Measurements from ENCODE around the gene CSPG4. TPM values are rescaled to one million over a fixed set of nuclear protein-coding genes. Genes with fewer than 3 reads are reported as not detected.

CSPG4 gene
- total RNA-seq, 1 experiment from 2014 or later, result 2.4 TPM

DNA sequence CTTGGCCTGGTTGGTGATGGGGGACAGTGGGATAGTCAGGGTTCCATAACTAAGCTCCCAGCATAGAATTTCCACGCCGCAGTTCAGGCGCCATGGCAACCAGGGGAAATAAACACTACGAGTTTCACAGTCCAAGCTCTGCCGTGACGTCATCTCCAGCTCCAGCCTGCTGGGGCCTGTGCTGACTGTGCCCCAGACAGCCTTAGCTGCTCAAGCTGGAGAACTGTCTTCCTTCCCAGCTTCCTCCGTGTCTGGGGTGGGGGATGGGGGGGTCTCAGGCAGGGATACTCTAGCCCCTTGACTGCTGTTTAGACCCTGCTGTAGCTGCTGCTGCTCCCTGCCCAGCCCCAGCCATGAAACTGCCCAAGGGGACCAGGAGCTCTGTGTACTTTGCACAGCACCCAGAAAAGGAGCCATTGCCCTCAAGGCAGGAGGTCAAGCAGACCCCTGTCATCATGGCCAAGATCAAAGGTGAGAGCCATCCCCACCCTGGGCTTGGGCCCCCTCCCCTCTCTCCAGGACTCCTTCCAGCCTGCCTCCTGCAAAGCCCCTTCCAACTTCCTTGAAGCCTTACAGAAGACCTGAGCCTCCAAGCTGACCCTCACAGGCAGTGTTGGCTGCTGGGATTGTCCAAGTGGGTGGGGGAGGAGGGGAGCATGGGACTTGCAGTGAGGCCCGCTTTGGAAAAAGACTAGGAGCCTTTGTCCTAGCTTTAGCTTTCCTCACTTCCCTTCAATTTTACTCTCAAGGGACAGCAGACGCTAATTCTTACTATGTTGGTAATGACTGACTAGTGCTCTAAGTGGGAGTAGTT lies 11.4 kb upstream of the CSPG4 start:
- Histone ChIP-seq H3K9me3 (ENCODE audit: insufficient read depth, low read depth) (no peaks in the 10 kb centered on the region), H3K4me2 (no peak overlapping the region), H3K9me2 (ENCODE audit: insufficient read depth) (no peaks in the 10 kb centered on the region), H3K4me1 (replicated peaks; ENCODE audit: insufficient read depth) (peaks cover 18% of the 10 kb centered on the region), H3K79me2 (ENCODE audit: low read depth) (no peaks in the 10 kb centered on the region), H3K36me3 (ENCODE audit: low read depth) (no peaks in the 10 kb centered on the region), H2AFZ (no peak overlapping the region), H3K27me3 (ENCODE audit: insufficient read depth, low read depth) (no peaks in the 10 kb centered on the region), H3F3A (ENCODE audit: insufficient read depth, low read depth) (peaks cover 10% of the 10 kb centered on the region; the same call in 1 of the 2 replicates), H3K4me3 (no peak overlapping the region), H4K20me1 (ENCODE audit: insufficient read depth) (no peaks in the 10 kb centered on the region), H3K27ac (no peak overlapping the region)
- CTCF ChIA-PET, result interaction anchor here (0.6 to 0.9 kb wide), 5 partner anchors 14 to 356 kb away, joined by 3 to 7 read pairs (median 5); no protein-coding TSS in a partner anchor
- BruUV-seq (replicated peaks), result TSS peak; percentile 36
- peak in 1 of 2 experiments; percentile 76 for DNase-seq
- TF ChIP-seq EZH2 (IDR thresholded peaks at IDR 0.05; ENCODE audit: low read depth), result no peak
- TF ChIP-seq, protein P1, sequence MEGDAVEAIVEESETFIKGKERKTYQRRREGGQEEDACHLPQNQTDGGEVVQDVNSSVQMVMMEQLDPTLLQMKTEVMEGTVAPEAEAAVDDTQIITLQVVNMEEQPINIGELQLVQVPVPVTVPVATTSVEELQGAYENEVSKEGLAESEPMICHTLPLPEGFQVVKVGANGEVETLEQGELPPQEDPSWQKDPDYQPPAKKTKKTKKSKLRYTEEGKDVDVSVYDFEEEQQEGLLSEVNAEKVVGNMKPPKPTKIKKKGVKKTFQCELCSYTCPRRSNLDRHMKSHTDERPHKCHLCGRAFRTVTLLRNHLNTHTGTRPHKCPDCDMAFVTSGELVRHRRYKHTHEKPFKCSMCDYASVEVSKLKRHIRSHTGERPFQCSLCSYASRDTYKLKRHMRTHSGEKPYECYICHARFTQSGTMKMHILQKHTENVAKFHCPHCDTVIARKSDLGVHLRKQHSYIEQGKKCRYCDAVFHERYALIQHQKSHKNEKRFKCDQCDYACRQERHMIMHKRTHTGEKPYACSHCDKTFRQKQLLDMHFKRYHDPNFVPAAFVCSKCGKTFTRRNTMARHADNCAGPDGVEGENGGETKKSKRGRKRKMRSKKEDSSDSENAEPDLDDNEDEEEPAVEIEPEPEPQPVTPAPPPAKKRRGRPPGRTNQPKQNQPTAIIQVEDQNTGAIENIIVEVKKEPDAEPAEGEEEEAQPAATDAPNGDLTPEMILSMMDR (conservative IDR thresholded peaks at IDR 0.05), result no peak
- POLR2A ChIA-PET (ENCODE audit: unreplicated experiment), result interaction anchor here (0.6 to 0.7 kb wide), 2 partner anchors 243 to 867 kb away, joined by 11 to 25 read pairs; no protein-coding TSS in a partner anchor
- intact Hi-C loops (cut with micrococcal nuclease; ENCODE audit: unreplicated experiment), result loop anchor here (5.0 kb wide), 1 partner anchor 78 kb away; no protein-coding TSS in a partner anchor

DNA sequence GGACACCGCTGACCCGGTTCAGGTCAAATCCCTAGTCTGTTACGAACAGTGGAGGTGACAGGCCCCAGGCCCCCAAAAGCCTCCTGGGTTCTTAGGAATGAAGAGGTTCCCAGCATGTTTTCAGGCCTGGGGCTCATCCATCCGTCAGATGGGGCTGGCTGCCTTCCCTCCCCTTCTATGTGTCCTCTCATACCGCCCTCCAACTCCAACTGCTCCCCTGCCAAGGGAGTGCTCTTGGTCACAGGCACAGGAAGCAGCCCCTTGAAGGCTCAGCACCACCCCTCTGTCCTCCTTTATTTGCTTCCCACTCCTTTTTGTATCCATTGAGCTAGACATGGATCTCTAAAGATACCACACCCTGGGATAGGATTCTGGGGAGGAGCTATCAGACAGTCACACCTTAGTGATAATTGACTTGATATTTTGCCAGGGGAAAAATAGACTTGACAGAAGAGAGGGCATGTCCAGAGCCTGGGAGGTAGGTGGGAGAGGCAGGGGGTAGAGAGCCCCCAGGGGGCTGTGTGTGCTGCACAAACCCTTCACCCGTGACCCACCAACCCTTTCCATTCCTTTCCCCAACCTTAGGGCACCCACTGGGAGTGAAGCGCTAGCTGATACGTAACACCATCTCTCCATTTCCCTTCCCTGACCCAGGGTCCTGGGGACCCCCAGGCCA lies 10.7 kb upstream of the CSPG4 start:
- ChIA-PET CTCF (interaction anchor here (0.6 to 0.7 kb wide), 4 partner anchors 13 to 355 kb away, joined by 3 to 7 read pairs (median 6); no protein-coding TSS in a partner anchor), POLR2A (ENCODE audit: unreplicated experiment) (interaction anchor here (0.7 kb wide), 1 partner anchor 866 kb away, joined by 11 read pairs; no protein-coding TSS in a partner anchor)
- H2AFZ ChIP-seq, result no peak overlapping the region
- no peaks in the 10 kb centered on the region for H3K9me3 ChIP-seq (ENCODE audit: insufficient read depth, low read depth)
- H3K79me2 ChIP-seq (ENCODE audit: low read depth), result no peaks in the 10 kb centered on the region
- no peaks in the 10 kb centered on the region for H3K9me2 ChIP-seq (ENCODE audit: insufficient read depth)
- TF ChIP-seq EZH2 (IDR thresholded peaks at IDR 0.05; ENCODE audit: low read depth), result no peak
- TF ChIP-seq, protein P1 (conservative IDR thresholded peaks at IDR 0.05), result no peak
- no peaks in the 10 kb centered on the region for H4K20me1 ChIP-seq (ENCODE audit: insufficient read depth)
- H3K36me3 ChIP-seq (ENCODE audit: low read depth), result no peaks in the 10 kb centered on the region
- BruUV-seq (replicated peaks), result no TSS peak
- DNase-seq, result no peak
- H3F3A ChIP-seq (ENCODE audit: insufficient read depth, low read depth), result peaks cover 16% of the 10 kb centered on the region
- no peak overlapping the region for H3K27ac ChIP-seq
- H3K4me3 ChIP-seq, result no peak overlapping the region
- H3K4me1 ChIP-seq (replicated peaks; ENCODE audit: insufficient read depth), result peaks cover 26% of the 10 kb centered on the region
- H3K27me3 ChIP-seq (ENCODE audit: insufficient read depth, low read depth), result no peaks in the 10 kb centered on the region
- H3K4me2 ChIP-seq, result no peak overlapping the region
- intact Hi-C loops (cut with micrococcal nuclease; ENCODE audit: unreplicated experiment), result loop anchor here (5.0 kb wide), 1 partner anchor 79 kb away; no protein-coding TSS in a partner anchor
